Cerebellar cortex (tissue), 1 donor: ENCODE results near the gene IGFBP7.

Experiments
- DNase-seq: peaks from one replicate; pipeline ENCODE4 v3.0.0-alpha.2; 2015; ENCODE audit warnings: low spot score

The IGFBP7 gene

GRCh38 chr4:57129477-57129876 is 19.3 kb upstream of the IGFBP7 start:
- no peak for DNase-seq

DNA sequence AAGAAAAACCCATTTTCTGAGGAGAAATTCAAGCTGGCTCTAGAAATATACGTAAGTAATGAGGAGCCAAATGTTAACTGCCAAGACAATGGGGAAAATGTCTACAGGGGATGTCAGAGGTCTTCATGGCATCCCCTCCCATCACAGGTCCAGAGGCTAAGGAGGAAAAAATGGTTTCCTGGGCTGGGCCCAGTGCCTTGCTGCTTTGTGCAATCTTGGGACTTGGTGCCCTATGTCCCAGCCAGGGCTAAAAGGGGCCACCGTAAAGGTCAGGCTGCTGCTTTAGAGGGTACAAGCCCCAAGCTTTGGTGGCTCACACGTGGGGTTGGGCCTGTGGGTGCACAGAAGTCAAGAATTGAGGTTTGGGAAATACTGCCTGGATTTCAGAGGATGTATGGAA is 17.2 kb upstream of the IGFBP7 start:
- no peak for DNase-seq

DNA sequence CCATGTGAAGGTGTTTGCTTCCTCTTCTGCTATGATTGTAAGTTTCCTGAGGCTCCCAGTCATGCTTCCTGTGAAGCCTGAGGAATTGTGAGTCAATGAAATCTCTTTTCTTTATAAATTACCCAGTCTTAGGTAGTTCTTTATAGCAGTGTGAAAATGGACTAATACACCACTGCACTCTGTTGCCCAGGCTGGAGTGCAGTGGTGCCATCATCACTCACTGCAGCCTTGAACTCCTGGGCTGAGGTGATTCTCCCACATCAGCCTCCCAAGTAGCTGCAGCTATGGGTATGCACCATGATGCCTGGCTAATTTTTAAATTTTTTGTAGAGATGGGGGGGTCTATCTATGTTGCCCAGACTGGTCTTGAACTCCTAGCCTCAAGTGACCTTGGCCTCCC is 15.8 kb upstream of the IGFBP7 start:
- DNase-seq = peak; percentile 32

- no peak for DNase-seq
Observed at GRCh38 chr4:57124145-57124544, 14.0 kb upstream of the IGFBP7 start.

GRCh38 chr4:57122959-57123358 is 12.8 kb upstream of the IGFBP7 start:
- DNase-seq = no peak

- no peak for DNase-seq
Observed at GRCh38 chr4:57119054-57119651, 9.0 kb upstream of the IGFBP7 start.

DNA sequence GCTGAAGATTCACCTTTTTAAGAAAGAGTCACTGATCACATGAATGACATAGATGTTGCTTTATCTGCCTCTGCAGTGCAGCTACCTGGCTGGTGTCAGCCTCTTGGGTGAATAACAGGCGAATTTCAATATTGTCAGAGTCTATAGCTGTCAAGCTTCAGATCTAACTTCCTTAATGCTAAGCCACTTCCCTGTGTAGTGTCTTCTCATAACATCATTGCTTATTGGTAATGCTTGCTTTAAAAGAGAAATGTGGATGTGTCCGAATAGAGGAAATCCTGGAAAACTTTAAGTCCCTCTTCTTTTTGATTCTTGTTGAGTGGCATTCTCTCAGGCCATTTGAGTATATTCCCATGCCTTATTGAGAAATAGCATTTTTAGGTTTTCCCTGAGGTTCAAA is 7.3 kb upstream of the IGFBP7 start:
- no peak for DNase-seq

DNA sequence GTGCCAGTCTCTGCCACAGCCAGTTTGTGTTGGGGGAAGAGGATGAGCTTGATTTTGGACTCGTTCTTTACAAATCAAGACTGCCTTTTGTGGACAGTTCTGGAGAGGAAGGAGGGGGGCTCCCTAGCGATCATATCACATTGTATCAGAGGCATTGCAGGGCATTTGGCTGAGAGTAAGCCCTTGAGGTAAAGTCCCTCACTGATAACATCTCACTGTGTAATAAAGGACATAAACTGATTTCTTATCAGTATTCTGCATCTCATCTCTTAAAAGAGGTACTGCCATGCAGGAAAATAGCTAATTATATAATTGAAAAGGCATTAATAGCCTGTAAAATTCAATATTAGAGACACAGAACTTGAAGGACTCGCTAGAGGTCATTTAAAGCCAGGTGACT is 6.1 kb upstream of the IGFBP7 start:
- DNase-seq = no peak

- DNase-seq = no peak
Observed at GRCh38 chr4:57114973-57115372, 4.8 kb upstream of the IGFBP7 start.

- no peak for DNase-seq
Observed at GRCh38 chr4:57113870-57114269, 3.7 kb upstream of the IGFBP7 start.

- DNase-seq = no peak
Observed at GRCh38 chr4:57110640-57111511, 691 bp upstream of the IGFBP7 start.

DNA sequence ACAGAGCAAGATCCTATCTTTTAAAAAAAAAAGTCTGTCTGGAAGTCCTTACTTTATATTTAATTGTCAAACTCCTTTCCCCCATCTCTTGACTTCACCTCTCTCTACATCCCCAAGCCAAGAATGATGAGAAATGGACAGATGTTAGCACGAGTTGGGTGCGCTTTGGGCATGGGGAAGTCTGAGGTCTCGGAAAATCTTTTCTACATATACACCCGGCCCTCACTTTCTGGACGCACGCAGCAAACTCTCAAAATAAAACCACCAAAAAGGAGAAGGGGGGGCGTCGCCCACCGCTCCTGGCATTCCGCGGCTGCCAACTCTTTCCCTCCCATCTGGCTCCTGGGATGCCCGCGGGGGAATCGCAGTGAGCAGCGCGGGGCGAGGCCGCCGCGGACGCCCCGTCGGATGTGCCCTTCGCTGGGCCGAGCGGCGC is 756 bp downstream of the IGFBP7 start:
- DNase-seq = no peak

DNA sequence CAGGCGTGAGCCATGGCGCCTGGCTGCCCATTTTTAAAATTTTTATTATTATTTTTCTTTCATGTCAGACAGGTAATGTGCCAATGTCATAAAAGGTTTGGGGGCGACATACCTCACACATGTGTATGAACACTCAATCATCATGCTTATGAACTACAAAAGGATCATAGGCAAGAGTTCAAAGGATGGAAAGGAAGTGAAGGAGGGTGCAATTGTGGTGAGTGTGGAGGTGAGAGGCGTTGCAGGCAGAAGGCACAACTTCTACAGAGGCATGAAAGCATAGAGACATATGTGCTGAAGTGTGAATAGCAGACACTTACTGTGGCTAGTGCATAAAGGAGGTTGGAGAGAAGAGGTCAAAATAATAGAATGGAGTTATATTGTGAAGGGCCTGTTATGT is 4.0 kb downstream of the IGFBP7 start:
- no peak for DNase-seq

- no peak for DNase-seq
Observed at GRCh38 chr4:57104706-57105560, 5.3 kb downstream of the IGFBP7 start.

DNA sequence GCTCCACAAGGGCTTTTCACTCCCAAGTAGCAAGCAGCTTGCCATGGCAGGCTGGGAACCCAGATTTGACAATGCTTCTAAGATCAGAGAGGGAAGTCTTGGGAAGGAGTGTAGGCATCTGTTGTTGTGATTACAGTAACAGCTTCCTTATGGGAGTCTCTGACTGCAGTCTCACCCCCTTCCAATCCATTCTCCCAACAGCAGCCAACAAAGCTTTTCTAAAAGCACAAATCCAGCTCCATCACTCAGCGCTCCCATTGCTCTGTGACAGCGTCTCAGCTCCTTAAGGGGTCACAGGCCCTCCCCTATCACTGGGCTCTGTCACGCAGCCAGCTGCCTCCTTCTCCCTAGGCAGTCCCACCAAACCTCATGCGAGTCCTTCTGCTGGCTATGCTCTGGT is 7.1 kb downstream of the IGFBP7 start:
- no peak for DNase-seq

DNA sequence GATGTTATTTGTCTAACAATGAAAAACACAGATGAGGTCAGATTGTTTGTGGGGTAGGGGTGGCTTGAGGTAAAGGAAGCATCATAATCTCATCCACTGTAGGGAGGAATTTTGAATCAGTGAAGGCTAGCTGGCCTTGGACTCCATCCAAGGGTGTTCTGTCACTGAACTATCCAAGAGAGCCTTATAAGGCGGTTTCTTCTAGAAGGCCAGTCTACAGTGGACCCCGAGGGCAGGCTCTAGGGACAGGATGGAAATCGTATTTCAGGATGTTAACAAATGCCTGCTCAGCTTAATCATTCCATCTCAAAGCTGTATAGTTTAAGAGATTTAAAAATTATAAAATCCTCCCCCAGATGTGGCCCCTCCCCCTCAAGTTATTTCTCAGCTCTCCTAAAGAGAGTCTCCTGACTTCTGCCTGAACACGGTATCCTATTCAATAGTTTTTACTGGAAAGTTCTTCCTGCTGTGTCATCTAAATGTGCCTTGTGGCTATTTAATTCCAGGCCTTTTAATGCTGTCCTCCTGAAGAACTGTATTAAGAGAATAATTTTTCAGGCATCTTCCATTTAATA is 8.0 kb downstream of the IGFBP7 start:
- DNase-seq = no peak

DNA sequence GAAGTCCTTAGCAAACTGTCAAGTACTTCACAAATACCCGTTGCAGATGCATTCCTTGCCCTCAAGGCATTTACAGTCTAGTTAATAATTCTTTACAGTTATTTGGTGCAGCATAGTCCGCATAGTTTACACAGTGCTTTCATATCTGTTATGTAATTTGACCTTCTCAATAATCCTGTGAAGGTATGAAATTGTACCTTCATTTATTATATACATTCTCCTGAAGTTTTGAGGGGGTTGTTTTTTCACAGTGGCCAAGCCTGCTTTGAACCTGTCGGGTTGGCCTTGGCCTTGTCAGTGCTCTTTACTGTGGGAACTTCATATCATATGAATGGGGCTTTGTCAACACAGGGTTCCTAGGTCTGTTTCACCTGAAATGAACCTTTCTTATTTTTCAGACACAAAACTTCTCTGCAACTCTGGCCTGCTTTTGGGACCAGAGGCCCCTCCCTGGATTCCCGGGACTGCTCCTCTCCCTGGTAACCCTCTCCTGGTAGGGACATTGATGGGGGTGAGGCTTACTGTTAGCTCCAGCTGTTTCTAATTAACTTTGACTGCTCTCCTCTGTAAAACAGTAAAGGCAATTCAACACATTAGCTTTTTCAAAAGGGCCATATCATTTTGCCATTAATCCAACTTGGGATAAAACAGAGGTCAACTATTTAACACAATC is 9.1 kb downstream of the IGFBP7 start:
- no peak for DNase-seq

GRCh38 chr4:57099363-57099762 is 10.8 kb downstream of the IGFBP7 start:
- DNase-seq = no peak

- DNase-seq = no peak
Observed at GRCh38 chr4:57098941-57099340, 11.2 kb downstream of the IGFBP7 start.

DNA sequence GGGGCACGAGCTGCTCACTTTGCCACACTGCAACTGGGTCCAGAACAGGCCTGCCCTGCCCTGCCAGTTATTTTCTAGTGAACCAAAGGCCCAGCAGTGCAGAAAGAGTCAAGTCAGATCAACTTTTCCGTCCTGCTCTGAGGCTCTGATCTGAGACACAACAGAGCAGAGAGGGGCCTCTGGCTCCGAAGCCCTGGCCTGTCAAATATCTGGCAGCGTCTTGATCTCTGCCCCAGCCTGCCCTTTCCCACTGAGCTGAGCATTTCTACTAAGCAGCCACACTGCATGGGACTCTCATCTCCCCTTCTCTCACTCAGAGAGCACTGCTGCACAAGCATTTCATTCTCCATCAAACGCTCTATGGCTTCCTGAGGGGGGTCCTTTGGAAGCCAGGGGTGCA is 11.8 kb downstream of the IGFBP7 start:
- DNase-seq = no peak

GRCh38 chr4:57097711-57098110 is 12.5 kb downstream of the IGFBP7 start:
- DNase-seq = no peak

DNA sequence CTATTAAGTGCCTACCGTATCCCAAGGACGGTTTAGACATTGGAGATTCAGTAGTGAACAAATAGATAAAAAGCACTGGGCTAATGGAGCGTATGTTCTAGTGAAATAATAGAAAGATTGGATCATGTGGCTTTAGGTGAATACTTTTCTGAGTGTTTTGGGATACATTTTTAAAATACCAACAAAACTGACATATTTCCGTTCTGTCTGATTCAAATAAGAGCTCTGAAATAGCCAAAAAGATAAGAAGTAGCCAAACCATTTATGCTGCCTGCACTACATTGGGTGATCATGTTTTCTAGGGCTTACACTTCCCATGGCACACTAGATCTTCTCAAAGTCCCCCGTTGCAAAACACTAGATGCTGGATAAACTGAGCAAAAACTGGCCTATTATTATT is 14.2 kb downstream of the IGFBP7 start:
- DNase-seq = no peak
